Bronchial epithelial cell (primary cell): ENCODE data around the gene C5. TPM values are rescaled to one million over a fixed set of nuclear protein-coding genes. Genes with fewer than 3 reads are reported as not detected.
A peak's percentile ranks its signal among the peaks of the same experiment; 100 is the strongest.

Experiments used
- DNase-seq: peaks from one replicate; pipeline ENCODE4 v3.0.0-alpha.2; 2010; ENCODE audit warnings: low read depth
- FAIRE-seq: peaks from 2 replicates; lab custom pipeline; 2011; peaks lifted over from hg19 to GRCh38; lab: Jason Lieb, UNC
- H3K27me3 ChIP-seq: 2 replicates; pipeline ENCODE4 v1.5.1; 2011; ENCODE audit warnings: low read length; ENCODE audit not compliant: control insufficient read depth, insufficient read depth
- H3K36me3 ChIP-seq: 2 replicates; pipeline ENCODE4 v1.5.1; 2011; ENCODE audit warnings: low read length; ENCODE audit not compliant: control insufficient read depth, insufficient read depth
- H3K4me3 ChIP-seq: 2 replicates; pipeline ENCODE4 v1.5.1; 2011; ENCODE audit warnings: mild to moderate bottlenecking, low read depth, low read length, control low read depth
- total RNA-seq: library from RNA; depleted of rRNA; stranded (reverse); fragments of >200 nt; gene quantifications from 2 replicates; pipeline ENCODE4 v1.2.1, GENCODE V29; 2014
- TF ChIP-seq, protein P1 (sequence below): IDR thresholded peaks from 2 replicates; pipeline ENCODE4 v1.5.1; 2011; ENCODE audit warnings: mild to moderate bottlenecking, moderate library complexity, low read length, control low read depth, inconsistent platforms; ENCODE audit not compliant: insufficient read depth, severe bottlenecking

C5 gene
- total RNA-seq, 1 donor from 2014 or later = 1.3 TPM

DNA sequence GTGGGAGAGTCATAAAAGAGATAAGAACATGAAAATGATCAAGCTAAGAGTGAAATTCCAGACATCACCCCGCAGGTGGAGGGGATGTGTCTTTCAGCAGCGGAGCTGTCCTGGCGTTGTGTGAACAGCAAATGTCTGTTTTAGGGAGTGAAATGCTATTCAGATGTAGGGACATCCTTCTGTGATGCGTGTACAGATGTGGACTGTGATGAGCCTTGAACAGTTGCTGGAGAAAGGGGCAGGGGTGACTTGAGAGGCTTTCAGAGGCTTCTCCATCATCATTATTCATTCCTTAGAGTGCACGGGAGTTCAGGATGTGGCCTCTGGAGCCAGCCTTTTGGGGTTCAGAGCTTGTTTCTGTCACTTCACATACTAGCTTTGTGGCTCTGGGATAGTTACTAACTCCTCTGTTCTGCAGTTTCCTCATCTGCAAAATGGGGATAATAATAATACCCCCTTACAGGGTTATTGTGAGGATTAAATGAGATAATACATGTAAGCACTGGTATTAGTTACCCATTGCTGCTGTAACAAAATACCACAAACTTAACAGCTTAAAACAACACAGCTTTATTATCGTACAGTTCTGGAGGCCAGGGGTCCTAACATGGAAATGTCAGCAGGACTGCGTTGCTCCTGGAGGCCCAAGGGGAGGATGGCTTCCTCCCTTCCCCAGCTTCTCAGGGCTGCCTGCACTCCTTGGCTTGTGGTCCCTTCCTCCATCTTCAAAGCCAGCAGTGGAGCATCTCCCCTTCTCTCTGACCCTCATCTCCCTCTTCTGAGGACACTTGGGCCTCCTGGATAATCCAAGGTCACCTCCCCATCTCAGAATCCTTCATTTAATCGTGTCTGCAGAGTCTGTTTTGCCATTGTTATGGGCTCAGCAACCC lies 132.8 kb downstream of the C5 start:
- no peak overlapping the region for H3K4me3 ChIP-seq
- no peak for FAIRE-seq
- no peaks in the 10 kb centered on the region for H3K27me3 ChIP-seq
- H3K36me3 ChIP-seq = no peaks in the 10 kb centered on the region
- no peak for DNase-seq
- TF ChIP-seq, protein P1, sequence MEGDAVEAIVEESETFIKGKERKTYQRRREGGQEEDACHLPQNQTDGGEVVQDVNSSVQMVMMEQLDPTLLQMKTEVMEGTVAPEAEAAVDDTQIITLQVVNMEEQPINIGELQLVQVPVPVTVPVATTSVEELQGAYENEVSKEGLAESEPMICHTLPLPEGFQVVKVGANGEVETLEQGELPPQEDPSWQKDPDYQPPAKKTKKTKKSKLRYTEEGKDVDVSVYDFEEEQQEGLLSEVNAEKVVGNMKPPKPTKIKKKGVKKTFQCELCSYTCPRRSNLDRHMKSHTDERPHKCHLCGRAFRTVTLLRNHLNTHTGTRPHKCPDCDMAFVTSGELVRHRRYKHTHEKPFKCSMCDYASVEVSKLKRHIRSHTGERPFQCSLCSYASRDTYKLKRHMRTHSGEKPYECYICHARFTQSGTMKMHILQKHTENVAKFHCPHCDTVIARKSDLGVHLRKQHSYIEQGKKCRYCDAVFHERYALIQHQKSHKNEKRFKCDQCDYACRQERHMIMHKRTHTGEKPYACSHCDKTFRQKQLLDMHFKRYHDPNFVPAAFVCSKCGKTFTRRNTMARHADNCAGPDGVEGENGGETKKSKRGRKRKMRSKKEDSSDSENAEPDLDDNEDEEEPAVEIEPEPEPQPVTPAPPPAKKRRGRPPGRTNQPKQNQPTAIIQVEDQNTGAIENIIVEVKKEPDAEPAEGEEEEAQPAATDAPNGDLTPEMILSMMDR = no peak

DNA sequence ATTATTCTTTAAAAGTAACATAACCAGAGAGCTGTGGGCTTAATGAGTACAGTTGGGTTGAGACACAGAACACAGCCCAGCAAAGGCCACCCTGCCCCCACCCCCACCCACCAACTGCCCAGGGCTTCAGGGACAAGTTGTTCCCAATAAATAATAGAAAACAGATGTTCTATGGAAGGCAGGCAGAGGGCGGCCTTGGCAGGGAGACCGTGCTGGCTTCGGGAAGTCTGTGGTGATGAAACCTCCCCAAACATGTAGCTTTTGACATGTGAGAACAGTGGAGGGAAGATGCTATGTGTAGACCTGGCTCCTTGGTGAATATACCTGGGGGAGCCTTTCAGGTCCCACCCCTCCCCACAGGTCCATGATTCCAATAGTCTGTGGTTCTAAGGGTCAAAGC lies 133.5 kb downstream of the C5 start:
- FAIRE-seq = no peak

DNA sequence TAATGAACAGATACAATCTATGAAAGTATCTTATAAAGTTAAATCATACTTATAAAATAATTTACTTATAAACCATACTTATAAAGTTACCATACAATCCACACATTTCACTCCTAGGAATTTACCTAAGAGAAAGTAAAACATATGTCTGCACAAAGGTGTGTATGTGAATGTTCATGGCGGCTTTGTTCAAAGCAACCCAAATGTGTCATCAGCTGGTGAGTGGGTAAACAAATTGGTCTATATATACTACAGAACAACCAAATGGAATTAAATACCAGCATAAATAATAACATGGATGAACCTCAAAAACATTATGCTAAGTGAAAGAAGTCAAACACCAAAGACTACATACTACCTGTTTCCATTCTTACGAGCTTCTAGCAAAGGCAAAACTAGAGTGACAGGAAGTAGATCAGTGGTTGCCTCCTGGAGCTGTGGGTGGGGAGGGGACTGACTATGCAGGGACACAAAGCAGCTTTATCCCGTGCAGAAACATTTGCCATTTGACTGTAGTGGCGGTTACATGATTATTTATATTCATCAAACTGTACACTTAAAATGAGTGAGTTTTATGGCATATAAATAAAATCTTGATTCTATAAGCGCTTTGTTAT lies 134.1 kb downstream of the C5 start:
- Histone ChIP-seq H3K36me3 (no peaks in the 10 kb centered on the region), H3K4me3 (no peak overlapping the region), H3K27me3 (no peaks in the 10 kb centered on the region)
- FAIRE-seq (no peak), DNase-seq (no peak)
- TF ChIP-seq, protein P1 = no peak

More for the DNA sequence above, 133.5 kb downstream of the C5 start:
- no peak for DNase-seq
- Histone ChIP-seq H3K4me3 (no peak overlapping the region), H3K27me3 (no peaks in the 10 kb centered on the region), H3K36me3 (no peaks in the 10 kb centered on the region)
- TF ChIP-seq, protein P1 = peak; percentile 26

DNA sequence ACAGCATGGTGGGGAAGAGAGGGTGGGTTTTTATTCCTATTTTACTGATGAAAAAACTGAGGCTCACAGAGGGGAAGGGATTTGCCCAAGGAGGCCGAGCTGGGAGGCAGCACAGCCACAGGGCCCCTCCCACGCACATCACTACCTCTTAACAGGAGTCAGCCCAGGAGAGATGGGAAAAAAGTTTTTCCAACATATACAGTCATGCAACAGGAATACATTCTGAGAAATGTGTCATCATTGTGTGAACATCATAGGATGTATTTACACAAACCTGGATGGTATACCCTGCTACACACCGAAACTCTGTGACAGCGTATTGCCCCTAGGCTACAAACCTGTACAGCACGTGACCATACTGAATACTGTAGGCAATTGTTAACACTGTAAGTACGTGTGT lies 135.1 kb downstream of the C5 start:
- DNase-seq (peak; percentile 98), FAIRE-seq (no peak)
- Histone ChIP-seq H3K27me3 (no peaks in the 10 kb centered on the region), H3K36me3 (no peaks in the 10 kb centered on the region), H3K4me3 (no peak overlapping the region)
- TF ChIP-seq, protein P1 = no peak

DNA sequence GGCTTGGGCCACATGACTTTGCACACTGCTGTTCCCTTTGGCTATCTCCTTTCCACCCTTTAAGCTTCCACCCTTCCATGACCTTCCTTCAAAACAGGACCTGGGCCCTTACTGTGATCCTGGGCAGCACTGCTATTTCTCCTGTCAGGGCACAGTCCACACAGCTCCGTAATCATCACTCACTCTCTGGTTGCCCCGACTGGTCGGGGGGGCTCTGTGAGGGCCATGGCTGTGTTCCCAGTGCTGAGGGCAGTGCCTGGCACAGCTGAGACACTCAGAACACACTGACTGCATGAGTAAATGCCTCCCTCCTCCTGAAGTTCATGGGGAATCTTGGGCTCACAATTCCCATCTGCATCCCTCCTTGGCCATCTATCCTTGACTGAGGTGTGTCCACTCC lies 135.7 kb downstream of the C5 start:
- DNase-seq (no peak), FAIRE-seq (no peak)
- Histone ChIP-seq H3K36me3 (no peaks in the 10 kb centered on the region), H3K4me3 (no peak overlapping the region), H3K27me3 (no peaks in the 10 kb centered on the region)
- TF ChIP-seq, protein P1 = no peak
